Erythroblast (primary cell): ENCODE data around the gene SLC2A3.
"Not testable (repeated sequence)": the region's sequence is repeated elsewhere in the genome, so short reads cannot be mapped to it uniquely, and the experiment has no call there.

Experiments
- DNase-seq, 2 experiments: peaks; one replicate each; lab custom pipeline; 2025; lab: John Stamatoyannopoulos, UW
- GATA1 ChIP-seq: IDR thresholded peaks from 2 replicates; pipeline ENCODE4 v1.6.1; 2011; ENCODE audit warnings: low read depth, mild to moderate bottlenecking, control low read depth, low read length, moderate library complexity
- POLR2A ChIP-seq: IDR thresholded peaks from 2 replicates; pipeline ENCODE4 v1.6.1; 2011; ENCODE audit warnings: mild to moderate bottlenecking, low read length

Gene SLC2A3

DNA sequence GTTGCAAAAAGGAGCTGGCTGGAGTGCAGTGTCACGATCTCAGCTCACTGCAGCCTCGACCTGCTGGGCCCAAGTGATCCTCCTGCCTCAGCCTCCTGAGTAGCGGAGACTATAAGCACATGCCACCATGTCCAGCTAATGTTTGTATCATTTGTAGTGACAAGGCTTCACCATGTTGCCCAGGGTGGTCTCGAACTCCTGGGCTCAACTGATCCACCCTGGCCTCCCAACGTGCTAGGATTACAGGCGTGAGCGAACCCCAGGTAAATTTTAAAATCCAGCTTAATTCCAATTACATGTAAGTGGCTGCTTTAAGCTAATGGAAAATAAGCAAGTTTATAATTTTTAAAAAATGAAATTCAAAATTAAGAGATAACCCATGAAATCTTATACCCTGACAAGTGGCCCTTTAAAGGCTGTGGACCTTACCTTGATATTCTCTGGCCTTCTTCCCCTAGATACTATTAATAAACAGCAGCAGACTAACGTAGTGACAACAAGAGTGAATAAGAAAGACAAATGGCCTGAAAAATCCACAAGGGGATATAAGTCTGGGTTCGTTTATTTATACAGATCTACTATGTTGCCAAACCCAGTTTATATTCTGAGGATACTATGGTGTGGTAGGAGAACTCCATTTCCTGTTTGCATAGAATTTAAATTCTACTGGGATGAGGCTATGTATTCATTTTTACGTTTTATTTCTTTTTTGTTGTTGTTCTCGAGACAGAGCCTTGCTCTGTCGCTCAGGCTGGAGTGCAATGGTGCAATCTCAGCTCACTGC lies 25.6 kb upstream of the SLC2A3 start:
- no peak for TF ChIP-seq GATA1
- TF ChIP-seq POLR2A = no peak
- no peak for DNase-seq

DNA sequence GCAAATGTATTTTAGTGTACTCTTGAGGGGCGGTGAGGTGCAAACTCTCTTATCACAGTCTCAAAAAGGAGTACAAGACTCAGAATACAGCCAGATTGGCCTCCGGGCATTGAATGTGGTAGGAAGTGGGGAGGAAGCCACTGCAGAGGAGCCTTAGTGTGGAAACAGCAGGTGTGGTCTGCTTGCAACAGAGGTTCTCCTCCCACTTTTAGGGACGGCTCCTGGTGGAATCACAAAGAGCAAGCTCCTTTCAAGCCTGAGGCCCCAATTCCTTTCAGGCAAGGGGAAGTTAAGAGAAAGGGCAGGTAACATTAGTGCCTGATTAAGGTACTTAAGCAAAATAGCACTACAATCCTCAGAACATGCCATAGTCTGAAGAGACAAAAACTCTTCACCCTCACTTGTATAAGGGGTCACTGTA lies 23.7 kb upstream of the SLC2A3 start:
- DNase-seq = no peak
- no peak for TF ChIP-seq GATA1

GRCh38 chr12:7959278-7959677 lies 23.3 kb upstream of the SLC2A3 start:
- no peak for DNase-seq
- TF ChIP-seq POLR2A = no peak
- no peak for TF ChIP-seq GATA1

- DNase-seq = not testable (repeated sequence)
These were observed 18.9 kb upstream of the SLC2A3 start for GRCh38 chr12:7954877-7955276.

DNA sequence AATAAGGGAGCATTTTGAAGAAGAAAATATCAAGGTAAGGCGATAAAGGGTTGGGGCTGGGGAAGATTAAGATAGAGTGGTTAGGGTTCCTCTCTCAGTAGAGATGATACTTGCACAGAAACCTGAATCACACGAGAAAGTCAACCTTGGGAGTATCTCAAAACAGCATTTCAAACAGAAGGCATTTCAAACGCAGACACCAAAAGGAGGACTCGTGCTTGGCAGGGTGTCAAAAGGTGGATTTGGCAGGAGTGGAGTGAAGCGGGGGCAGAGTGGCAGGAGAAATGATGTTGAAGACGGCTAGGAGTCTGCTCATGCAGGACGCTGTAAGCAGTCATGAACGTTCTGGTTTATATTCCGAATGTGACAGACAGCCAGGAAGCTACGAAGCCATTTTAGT lies 18.4 kb upstream of the SLC2A3 start:
- DNase-seq = not testable (repeated sequence)

DNA sequence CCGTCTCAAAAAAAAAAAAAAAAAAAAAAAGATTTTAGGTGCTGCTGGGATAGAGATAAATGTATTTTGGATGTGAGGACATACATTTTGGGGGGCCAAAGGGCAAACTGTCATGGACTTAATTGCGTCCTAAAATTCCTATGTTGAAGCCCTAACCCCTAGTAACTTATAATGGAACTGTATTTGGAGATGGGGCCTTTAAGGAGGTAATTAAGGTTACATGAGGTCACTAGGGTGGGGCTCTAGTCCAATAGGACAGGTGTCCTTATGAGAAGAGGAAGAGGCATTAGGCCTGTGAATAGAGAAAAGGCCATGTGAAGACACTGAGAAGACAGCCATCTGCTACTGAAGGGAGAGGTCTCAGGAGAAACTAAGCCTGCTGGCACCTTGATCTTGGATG lies 17.9 kb upstream of the SLC2A3 start:
- not testable (repeated sequence) for DNase-seq

DNA sequence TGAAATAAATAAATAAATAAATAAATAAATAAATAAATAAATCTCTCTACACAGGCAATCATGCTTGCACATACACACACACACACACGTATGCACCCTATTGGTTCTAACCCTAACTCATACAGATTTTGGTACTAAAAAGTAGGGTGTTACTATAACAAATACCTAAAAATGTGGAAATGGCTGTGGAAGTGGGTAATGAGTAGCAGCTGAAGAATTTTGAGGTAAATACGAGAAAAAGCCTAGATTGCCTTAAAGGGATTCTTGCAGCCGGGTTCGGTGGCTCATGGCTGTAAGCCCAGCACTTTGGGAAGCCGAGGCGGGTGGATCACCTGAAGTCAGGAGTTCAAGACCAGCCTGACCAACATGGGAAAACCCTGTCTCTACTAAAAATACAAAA lies 15.7 kb upstream of the SLC2A3 start:
- TF ChIP-seq GATA1 (no peak), POLR2A (no peak)

GRCh38 chr12:7950230-7950943 lies 14.4 kb upstream of the SLC2A3 start:
- not testable (repeated sequence) for DNase-seq

More for the DNA sequence above, 15.7 kb upstream of the SLC2A3 start:
- DNase-seq = no peak

GRCh38 chr12:7948589-7949260 lies 12.7 kb upstream of the SLC2A3 start:
- TF ChIP-seq GATA1 = no peak
- no peak for TF ChIP-seq POLR2A

DNA sequence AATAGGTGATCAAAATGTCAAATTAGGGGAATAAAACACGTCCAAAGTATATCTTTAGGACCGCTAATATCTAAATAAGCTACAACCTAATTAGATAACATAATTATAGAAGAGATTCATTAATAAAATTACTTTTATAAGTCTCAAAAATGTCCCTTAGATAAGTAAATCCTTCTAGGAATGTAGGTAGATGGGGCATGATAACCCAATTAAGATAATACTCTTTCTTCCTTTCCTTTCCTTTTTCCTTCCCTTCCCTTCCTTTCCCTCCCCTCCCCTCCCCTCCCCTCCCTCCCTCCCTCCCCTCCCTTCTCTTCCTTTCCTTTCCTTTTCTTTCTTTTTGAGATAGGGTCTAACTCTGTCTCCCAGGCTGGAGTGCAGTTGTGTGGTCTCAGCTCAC lies 11.0 kb upstream of the SLC2A3 start:
- no peak for DNase-seq

More at GRCh38 chr12:7948589-7949260, 12.7 kb upstream of the SLC2A3 start:
- no peak for DNase-seq

GRCh38 chr12:7944760-7945159 lies 8.8 kb upstream of the SLC2A3 start:
- not testable (repeated sequence) for DNase-seq

More for the DNA sequence above, 11.0 kb upstream of the SLC2A3 start:
- TF ChIP-seq POLR2A = no peak
- TF ChIP-seq GATA1 = no peak

DNA sequence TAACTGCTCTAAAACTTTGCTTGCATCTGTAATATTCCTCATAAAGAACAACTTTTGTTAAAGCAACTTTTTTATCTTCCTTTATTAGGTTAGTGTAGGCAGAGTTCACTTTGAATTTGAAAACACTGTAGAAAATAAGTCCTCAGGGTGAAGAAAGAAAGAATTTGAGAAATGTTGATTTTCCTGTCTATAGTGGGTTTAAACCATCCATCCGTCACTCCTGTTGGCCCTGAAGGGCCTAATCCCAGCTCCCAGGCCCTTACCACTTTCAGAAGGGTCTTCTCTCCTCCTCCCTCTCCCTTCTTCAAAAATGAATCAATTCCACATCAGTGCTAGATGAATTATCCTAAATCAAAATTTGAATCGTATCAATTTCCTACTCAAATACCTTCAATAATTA lies 4.9 kb upstream of the SLC2A3 start:
- no peak for DNase-seq

GRCh38 chr12:7937833-7938506 lies 2.0 kb upstream of the SLC2A3 start:
- peak; percentile 7 to 33 for DNase-seq
- no peak for TF ChIP-seq POLR2A
- TF ChIP-seq GATA1 = no peak

More for the DNA sequence above, 4.9 kb upstream of the SLC2A3 start:
- TF ChIP-seq GATA1 (no peak), POLR2A (no peak)

- DNase-seq = no peak
- TF ChIP-seq POLR2A = no peak
- TF ChIP-seq GATA1 = no peak
These were observed 996 bp downstream of the SLC2A3 start for GRCh38 chr12:7934889-7935492.
